GM13976 (cell line): ENCODE results near the gene NACC1.

Experiments
- DNase-seq: peaks from one replicate; pipeline ENCODE4 v3.0.0; 2012; ENCODE audit warnings: low spot score
- CTCF ChIP-seq: IDR thresholded peaks from 2 replicates; pipeline ENCODE4 v1.5.1; 2012; ENCODE audit warnings: borderline replicate concordance, mild to moderate bottlenecking; ENCODE audit not compliant: insufficient read depth; ENCODE audit errors: extremely low read depth, missing control alignments, control extremely low read depth
- in situ Hi-C: fragments of 300-500 bp; cut with MboI; formaldehyde crosslinking; loops from one replicate; pipeline ENCODE4 v1.12.0; 2022; ENCODE audit warnings: low sequenced_read_pairs, mixed read lengths, inconsistent platforms; ENCODE audit not compliant: unreplicated experiment

NACC1 gene

GRCh38 chr19:13073263-13073662, 44.8 kb upstream of the NACC1 start:
- in situ Hi-C loops, result no loop called here
- no peak for DNase-seq
- no peak for TF ChIP-seq CTCF

GRCh38 chr19:13074378-13074777, 43.7 kb upstream of the NACC1 start:
- TF ChIP-seq CTCF, result no peak
- DNase-seq, result no peak
- in situ Hi-C loops, result no loop called here

- TF ChIP-seq CTCF, result no peak
- no peak for DNase-seq
- in situ Hi-C loops, result no loop called here
Measured at GRCh38 chr19:13076320-13076719, 41.7 kb upstream of the NACC1 start.

GRCh38 chr19:13076787-13077186, 41.3 kb upstream of the NACC1 start:
- in situ Hi-C loops, result no loop called here
- DNase-seq, result no peak
- TF ChIP-seq CTCF, result no peak

- DNase-seq, result no peak
- in situ Hi-C loops, result no loop called here
- TF ChIP-seq CTCF, result no peak
Measured at GRCh38 chr19:13077240-13077639, 40.8 kb upstream of the NACC1 start.

- no peak for TF ChIP-seq CTCF
- in situ Hi-C loops, result no loop called here
- no peak for DNase-seq
Measured at GRCh38 chr19:13078381-13078780, 39.7 kb upstream of the NACC1 start.
